SJCRH30 (cell line): ENCODE measurements around the gene GPR148. TPM values are rescaled to one million over a fixed set of nuclear protein-coding genes. Genes with fewer than 3 reads are reported as not detected.

Experiments
- DNase-seq, 2 experiments: peaks; one replicate each; pipeline ENCODE4 v3.0.0-alpha.2; 2015 to 2020
- H3K27ac ChIP-seq: fragments of 250-450 bp; sonication (Bioruptor Pico); 2 replicates; pipeline ENCODE4 v1.5.1; 2020; ENCODE audit warnings: mild to moderate bottlenecking, moderate library complexity
- H3K27me3 ChIP-seq: fragments of 250-450 bp; sonication (Bioruptor Pico); 2 replicates; pipeline ENCODE4 v1.5.1; 2020; ENCODE audit warnings: mild to moderate bottlenecking, moderate library complexity
- H3K36me3 ChIP-seq: fragments of 250-450 bp; sonication (Bioruptor Pico); 2 replicates; pipeline ENCODE4 v1.5.1; 2020; ENCODE audit warnings: mild to moderate bottlenecking, moderate library complexity
- H3K4me1 ChIP-seq: fragments of 250-450 bp; sonication (Bioruptor Pico); 2 replicates; pipeline ENCODE4 v1.5.1; 2020; ENCODE audit warnings: mild to moderate bottlenecking, moderate library complexity
- H3K4me3 ChIP-seq: fragments of 250-450 bp; sonication (Bioruptor Pico); 2 replicates; pipeline ENCODE4 v1.5.1; 2020; ENCODE audit warnings: mild to moderate bottlenecking, moderate library complexity
- H3K9me3 ChIP-seq: fragments of 250-450 bp; sonication (Bioruptor Pico); replicated peaks from 2 replicates; pipeline ENCODE4 v1.5.1; 2020; ENCODE audit warnings: mild to moderate bottlenecking, moderate library complexity
- total RNA-seq: library from RNA; depleted of rRNA; stranded (reverse); fragments of >200 nt; shearing (Covaris generic); gene quantifications from 2 replicates; pipeline ENCODE4 v1.2.3, GENCODE V29; 2014

Gene GPR148
- total RNA-seq, 1 experiment from 2014 or later: not detected

GRCh38 chr2:130760754-130761751 is 32.2 kb downstream of the GPR148 start:
- Histone ChIP-seq H3K27ac (no peak overlapping the region), H3K4me1 (no peaks in the 10 kb centered on the region), H3K27me3 (peaks cover 15% of the 10 kb centered on the region; the same call in 1 of the 2 replicates), H3K9me3 (no peaks in the 10 kb centered on the region), H3K4me3 (no peak overlapping the region), H3K36me3 (no peaks in the 10 kb centered on the region)
- DNase-seq: no peak

DNA sequence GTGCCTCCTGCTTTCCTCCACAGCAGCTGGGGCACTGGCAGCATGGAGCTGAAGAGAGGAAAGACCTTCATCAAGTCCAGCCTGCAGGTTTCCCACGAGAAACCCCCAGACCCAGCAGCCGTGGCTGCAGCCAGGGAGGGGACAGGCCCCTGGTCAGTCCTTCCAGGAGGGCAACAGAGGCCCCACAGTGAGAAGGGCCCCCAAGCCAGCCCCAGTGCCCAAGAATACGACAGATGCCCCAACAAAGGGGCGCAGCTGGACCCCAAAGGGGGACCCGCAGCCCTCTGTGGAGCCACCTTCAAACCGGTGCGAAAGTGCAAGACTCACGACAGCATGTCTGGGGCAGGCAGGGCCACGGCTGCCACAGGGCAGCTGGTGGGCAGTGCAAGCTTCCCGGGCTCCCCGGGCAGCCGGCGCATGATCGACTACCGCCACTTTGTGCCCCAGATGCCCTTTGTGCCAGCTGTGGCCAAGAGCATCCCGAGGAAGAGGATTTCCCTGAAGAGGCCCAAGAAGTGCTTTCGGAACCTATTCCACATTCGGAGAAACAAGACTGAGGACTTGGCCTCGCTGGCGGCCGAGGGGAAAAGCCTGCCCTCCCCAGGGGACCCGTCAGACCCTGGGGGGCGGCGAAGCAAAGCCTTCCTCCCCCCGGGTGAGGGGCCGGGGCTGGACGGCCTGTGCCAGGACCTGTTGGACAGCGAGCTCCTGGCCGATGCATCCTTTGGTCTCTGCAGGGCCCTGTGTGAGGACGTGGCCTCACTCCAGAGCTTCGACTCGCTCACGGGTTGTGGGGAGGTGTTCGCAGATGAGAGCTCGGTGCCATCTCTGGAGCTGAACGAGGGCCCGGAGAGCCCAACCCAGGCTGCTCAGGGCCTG is 33.4 kb downstream of the GPR148 start:
- no peaks in the 10 kb centered on the region for H3K9me3 ChIP-seq
- DNase-seq: no peak
- H3K4me1 ChIP-seq: no peaks in the 10 kb centered on the region
- H3K4me3 ChIP-seq: no peak overlapping the region
- H3K27ac ChIP-seq: no peak overlapping the region
- peaks cover 18% of the 10 kb centered on the region; the same call in 1 of the 2 replicates for H3K27me3 ChIP-seq
- no peaks in the 10 kb centered on the region for H3K36me3 ChIP-seq

- peaks cover 15% of the 10 kb centered on the region; the same call in 1 of the 2 replicates for H3K27me3 ChIP-seq
- no peak overlapping the region for H3K27ac ChIP-seq
- no peaks in the 10 kb centered on the region for H3K4me1 ChIP-seq
- DNase-seq: no peak
- no peak overlapping the region for H3K4me3 ChIP-seq
- no peaks in the 10 kb centered on the region for H3K9me3 ChIP-seq
- no peaks in the 10 kb centered on the region for H3K36me3 ChIP-seq
These were observed 34.1 kb downstream of the GPR148 start for GRCh38 chr2:130762910-130763385.

DNA sequence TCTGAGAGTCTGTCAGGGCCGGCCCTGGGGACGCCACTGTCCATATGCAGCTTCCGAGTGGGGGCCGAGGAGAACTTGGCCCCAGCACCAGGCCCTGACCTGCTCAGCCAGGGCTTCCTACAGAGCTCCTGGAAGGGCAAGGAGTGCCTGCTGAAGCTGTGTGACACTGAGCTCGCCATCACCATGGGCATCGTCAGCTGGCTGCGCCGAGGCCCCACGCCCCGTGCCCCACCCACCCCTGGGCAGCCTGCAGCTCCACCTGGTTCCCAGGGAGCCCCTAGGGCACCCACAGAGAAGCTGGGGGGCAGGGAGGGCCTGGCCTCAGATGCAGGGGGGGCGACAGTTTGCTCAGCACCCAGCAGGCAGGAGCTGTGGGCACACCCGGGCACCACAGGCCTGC is 34.5 kb downstream of the GPR148 start:
- Histone ChIP-seq H3K4me3 (no peak overlapping the region), H3K4me1 (no peaks in the 10 kb centered on the region), H3K36me3 (no peaks in the 10 kb centered on the region), H3K9me3 (no peaks in the 10 kb centered on the region), H3K27me3 (peaks cover 11% of the 10 kb centered on the region; the same call in 1 of the 2 replicates), H3K27ac (no peak overlapping the region)
- no peak for DNase-seq

- no peaks in the 10 kb centered on the region for H3K9me3 ChIP-seq
- no peaks in the 10 kb centered on the region for H3K36me3 ChIP-seq
- no peaks in the 10 kb centered on the region for H3K4me1 ChIP-seq
- H3K27ac ChIP-seq: no peak overlapping the region
- 0 out of 2 replicates have a peak, but pooled peaks cover 11% of the 10 kb centered on the region for H3K27me3 ChIP-seq
- DNase-seq: no peak
- H3K4me3 ChIP-seq: no peak overlapping the region
These were observed 35.4 kb downstream of the GPR148 start for GRCh38 chr2:130764035-130764820.

- H3K27me3 ChIP-seq: 0 out of 2 replicates have a peak, but pooled peaks cover 11% of the 10 kb centered on the region
- no peak overlapping the region for H3K4me3 ChIP-seq
- no peak overlapping the region for H3K27ac ChIP-seq
- no peaks in the 10 kb centered on the region for H3K9me3 ChIP-seq
- DNase-seq: no peak
- H3K36me3 ChIP-seq: no peaks in the 10 kb centered on the region
- H3K4me1 ChIP-seq: no peaks in the 10 kb centered on the region
These were observed 35.9 kb downstream of the GPR148 start for GRCh38 chr2:130764821-130765115.

GRCh38 chr2:130765464-130765863 is 36.6 kb downstream of the GPR148 start:
- Histone ChIP-seq H3K36me3 (no peaks in the 10 kb centered on the region), H3K4me3 (no peak overlapping the region), H3K27me3 (0 out of 2 replicates have a peak, but pooled peaks cover 15% of the 10 kb centered on the region), H3K27ac (no peak overlapping the region), H3K4me1 (no peaks in the 10 kb centered on the region), H3K9me3 (no peaks in the 10 kb centered on the region)
- DNase-seq: no peak

GRCh38 chr2:130766037-130766436 is 37.2 kb downstream of the GPR148 start:
- Histone ChIP-seq H3K4me1 (no peaks in the 10 kb centered on the region), H3K27me3 (0 out of 2 replicates have a peak, but pooled peaks cover 15% of the 10 kb centered on the region), H3K4me3 (no peak overlapping the region), H3K27ac (no peak overlapping the region), H3K9me3 (no peaks in the 10 kb centered on the region), H3K36me3 (no peaks in the 10 kb centered on the region)
- DNase-seq: no peak

GRCh38 chr2:130766711-130767407 is 38.0 kb downstream of the GPR148 start:
- DNase-seq: no peak
- H3K27me3 ChIP-seq: 0 out of 2 replicates have a peak, but pooled peaks cover 15% of the 10 kb centered on the region
- H3K4me1 ChIP-seq: no peaks in the 10 kb centered on the region
- H3K9me3 ChIP-seq: no peaks in the 10 kb centered on the region
- H3K27ac ChIP-seq: no peak overlapping the region
- H3K4me3 ChIP-seq: no peak overlapping the region
- H3K36me3 ChIP-seq: no peaks in the 10 kb centered on the region

DNA sequence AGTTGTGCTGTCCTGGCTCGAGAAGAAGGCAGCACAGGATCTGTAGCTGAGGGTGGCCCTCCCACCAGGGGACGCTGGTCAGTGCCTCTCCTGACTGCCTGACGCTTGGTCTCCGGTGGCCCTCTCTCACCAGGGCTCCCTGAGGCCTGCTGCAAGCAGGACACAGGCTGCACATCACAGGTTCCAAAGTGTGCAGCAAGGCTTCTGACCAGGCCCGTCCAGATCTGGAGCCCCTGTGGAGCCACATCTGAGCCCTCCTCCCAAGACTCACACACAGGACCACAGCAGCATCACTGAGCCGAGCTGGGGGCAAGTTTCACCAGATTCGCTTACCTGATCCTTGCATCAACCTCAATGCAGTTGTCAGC is 38.5 kb downstream of the GPR148 start:
- H3K4me1 ChIP-seq: no peaks in the 10 kb centered on the region
- no peak overlapping the region for H3K27ac ChIP-seq
- no peak for DNase-seq
- no peak overlapping the region for H3K4me3 ChIP-seq
- 0 out of 2 replicates have a peak, but pooled peaks cover 13% of the 10 kb centered on the region for H3K27me3 ChIP-seq
- H3K9me3 ChIP-seq: no peaks in the 10 kb centered on the region
- H3K36me3 ChIP-seq: no peaks in the 10 kb centered on the region

- Histone ChIP-seq H3K27ac (no peak overlapping the region), H3K36me3 (no peaks in the 10 kb centered on the region), H3K9me3 (no peaks in the 10 kb centered on the region), H3K27me3 (0 out of 2 replicates have a peak, but pooled peaks cover 12% of the 10 kb centered on the region), H3K4me1 (no peaks in the 10 kb centered on the region), H3K4me3 (no peak overlapping the region)
- DNase-seq: no peak
These were observed 39.5 kb downstream of the GPR148 start for GRCh38 chr2:130768191-130768855.

DNA sequence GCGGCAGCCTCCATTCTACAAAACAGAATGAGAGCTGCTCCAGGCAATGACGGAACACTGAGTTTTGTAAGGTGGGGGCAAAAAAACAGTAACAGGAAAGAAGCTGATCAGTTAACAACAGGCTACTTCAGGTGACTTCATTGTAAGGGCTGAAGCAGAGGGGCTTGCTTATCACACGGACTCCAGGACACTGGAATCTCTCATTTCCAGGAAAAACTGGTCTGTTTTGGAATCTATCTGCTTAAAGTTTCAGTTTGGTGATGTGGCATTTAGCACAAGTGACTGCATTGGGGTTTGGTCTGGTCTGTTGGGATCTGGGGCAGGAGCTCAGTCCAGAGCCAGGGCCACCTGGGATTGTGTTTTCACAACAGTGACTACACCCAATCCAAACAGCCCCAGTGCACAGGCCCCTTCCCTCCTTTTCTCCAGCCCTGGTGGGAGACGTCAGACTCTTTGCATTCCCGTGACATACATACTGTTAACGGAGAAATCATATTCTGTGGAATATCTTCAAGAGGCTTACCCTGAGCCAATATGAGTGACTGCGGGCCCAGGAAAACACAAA is 40.6 kb downstream of the GPR148 start:
- DNase-seq: no peak
- Histone ChIP-seq H3K27ac (no peak overlapping the region), H3K36me3 (no peaks in the 10 kb centered on the region), H3K4me1 (no peaks in the 10 kb centered on the region), H3K4me3 (no peak overlapping the region), H3K27me3 (0 out of 2 replicates have a peak, but pooled peaks cover 12% of the 10 kb centered on the region), H3K9me3 (no peaks in the 10 kb centered on the region)

GRCh38 chr2:130776550-130776949 is 47.7 kb downstream of the GPR148 start:
- no peaks in the 10 kb centered on the region for H3K27me3 ChIP-seq
- H3K4me3 ChIP-seq: no peak overlapping the region
- DNase-seq: no peak
- no peaks in the 10 kb centered on the region for H3K4me1 ChIP-seq
- H3K27ac ChIP-seq: no peak overlapping the region
- no peaks in the 10 kb centered on the region for H3K36me3 ChIP-seq
- H3K9me3 ChIP-seq: no peaks in the 10 kb centered on the region
